ENCODE data around the gene GREB1L. TPM values are rescaled to one million over a fixed set of nuclear protein-coding genes. Genes with fewer than 3 reads are reported as not detected.

GREB1L gene
- total RNA-seq, 1 experiment from 2014 or later, result 0.26 TPM

- TF ChIP-seq, protein P1, sequence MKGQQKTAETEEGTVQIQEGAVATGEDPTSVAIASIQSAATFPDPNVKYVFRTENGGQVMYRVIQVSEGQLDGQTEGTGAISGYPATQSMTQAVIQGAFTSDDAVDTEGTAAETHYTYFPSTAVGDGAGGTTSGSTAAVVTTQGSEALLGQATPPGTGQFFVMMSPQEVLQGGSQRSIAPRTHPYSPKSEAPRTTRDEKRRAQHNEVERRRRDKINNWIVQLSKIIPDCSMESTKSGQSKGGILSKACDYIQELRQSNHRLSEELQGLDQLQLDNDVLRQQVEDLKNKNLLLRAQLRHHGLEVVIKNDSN (CRISPR knock-in tag; IDR thresholded peaks at IDR 0.05), result no peak
These were observed 85.1 kb downstream of the GREB1L start (continued) for GRCh38 chr18:21327101-21327500.

DNA sequence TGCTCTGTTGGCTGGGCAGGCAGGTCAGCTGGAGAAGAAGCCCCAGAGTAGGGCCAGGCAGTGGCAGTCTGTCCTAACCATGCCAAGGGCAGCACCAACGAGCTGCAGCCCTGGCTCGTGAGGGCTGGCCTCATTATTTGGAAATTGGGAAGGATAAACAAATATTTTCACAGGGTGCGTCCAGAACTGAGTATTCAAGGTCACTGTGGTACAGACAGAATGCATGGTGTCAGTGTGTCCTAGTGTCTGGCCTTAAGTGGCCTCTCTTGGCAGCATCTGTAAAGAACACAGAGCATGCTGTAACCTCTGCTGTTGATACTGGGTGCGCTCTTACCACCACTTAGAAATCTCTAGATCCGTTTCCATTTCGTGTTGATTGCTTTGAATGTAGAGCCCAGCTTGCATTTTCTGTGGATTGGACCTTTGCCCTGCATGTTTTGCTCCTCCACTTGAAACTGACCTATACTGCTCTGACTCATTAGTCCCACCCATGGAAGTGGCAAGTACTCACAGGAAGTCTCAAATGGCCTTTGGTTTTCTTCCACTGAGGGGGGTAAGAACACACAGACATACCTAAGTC lies 88.2 kb downstream of the GREB1L start:
- H3K27me3 Mint-ChIP-seq (ENCODE audit: low read depth), result peaks cover 9% of the 10 kb centered on the region

DNA sequence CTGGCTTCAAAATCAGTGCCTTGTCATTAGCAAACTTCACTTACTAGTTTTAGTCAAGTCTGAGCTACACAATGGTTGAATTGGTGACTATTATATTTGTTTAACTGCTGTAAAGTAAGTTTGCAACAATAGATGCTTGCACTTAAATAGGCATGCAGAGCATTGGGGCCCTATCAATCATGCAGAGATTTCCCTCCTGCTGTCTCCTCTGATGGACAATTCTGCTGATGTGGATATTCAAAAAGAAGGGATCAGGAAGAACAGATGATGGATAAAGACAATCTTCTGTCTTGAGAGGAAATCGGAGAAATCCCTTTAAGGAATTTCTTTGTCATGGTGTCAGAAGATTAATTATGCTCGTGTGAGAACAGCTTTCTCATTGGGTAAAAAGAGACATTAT lies 89.0 kb downstream of the GREB1L start:
- H3K4me1 Mint-ChIP-seq, result peaks cover 36% of the 10 kb centered on the region
- no peak overlapping the region for H3K4me3 Mint-ChIP-seq
- POLR2A ChIA-PET, result no interaction called here
- no peaks in the 10 kb centered on the region for H3K9me3 Mint-ChIP-seq
- no peaks in the 10 kb centered on the region for H3K36me3 Mint-ChIP-seq
- CTCF ChIA-PET, result no interaction called here
- no peak for TF ChIP-seq ZNF425 (CRISPR knock-in tag; conservative IDR thresholded peaks at IDR 0.05)
- TF ChIP-seq MYBL2 (CRISPR knock-in tag; IDR thresholded peaks at IDR 0.05), result no peak
- TF ChIP-seq IRF1 (CRISPR knock-in tag; IDR thresholded peaks at IDR 0.05), result no peak
- TF ChIP-seq ZNF263 (CRISPR knock-in tag; IDR thresholded peaks at IDR 0.05; ENCODE audit: low read depth), result no peak
- TF ChIP-seq GRHL2 (CRISPR knock-in tag; IDR thresholded peaks at IDR 0.05; ENCODE audit: insufficient replicate concordance, severe bottlenecking), result no peak
- TF ChIP-seq ESRRA (CRISPR knock-in tag; IDR thresholded peaks at IDR 0.05; ENCODE audit: borderline replicate concordance), result no peak
- TF ChIP-seq, protein P1 (CRISPR knock-in tag; IDR thresholded peaks at IDR 0.05), result no peak
- TF ChIP-seq PRRX2 (CRISPR knock-in tag; IDR thresholded peaks at IDR 0.05), result no peak
- TF ChIP-seq CREB1 (CRISPR knock-in tag; IDR thresholded peaks at IDR 0.05), result no peak
- no peak for TF ChIP-seq NFATC4 (CRISPR knock-in tag; IDR thresholded peaks at IDR 0.05)
- no peak for TF ChIP-seq E2F4 (CRISPR knock-in tag; IDR thresholded peaks at IDR 0.05; ENCODE audit: borderline replicate concordance, low read depth)
- TF ChIP-seq GABPB1 (CRISPR knock-in tag; IDR thresholded peaks at IDR 0.05), result no peak
- no peak for TF ChIP-seq RELA (CRISPR knock-in tag; IDR thresholded peaks at IDR 0.05; ENCODE audit: borderline replicate concordance)
- peaks cover 9% of the 10 kb centered on the region for H3K27me3 Mint-ChIP-seq (ENCODE audit: low read depth)
- H3K27ac Mint-ChIP-seq, result no peak overlapping the region
- ATAC-seq (no peak), DNase-seq (ENCODE audit: low spot score) (no peak)

More for the DNA sequence above, 88.2 kb downstream of the GREB1L start:
- no peak overlapping the region for H3K27ac Mint-ChIP-seq
- no peak overlapping the region for H3K4me3 Mint-ChIP-seq
- POLR2A ChIA-PET, result no interaction called here
- H3K9me3 Mint-ChIP-seq, result no peaks in the 10 kb centered on the region
- TF ChIP-seq CBFB (CRISPR knock-in tag; IDR thresholded peaks at IDR 0.05; ENCODE audit: low read depth) (no peak), NR1H2 (CRISPR knock-in tag; IDR thresholded peaks at IDR 0.05) (no peak), SOX15 (CRISPR knock-in tag; IDR thresholded peaks at IDR 0.05) (no peak), FOXK1 (CRISPR knock-in tag; IDR thresholded peaks at IDR 0.05) (no peak), GRHL2 (CRISPR knock-in tag; IDR thresholded peaks at IDR 0.05; ENCODE audit: insufficient replicate concordance, severe bottlenecking) (no peak), IRF2 (CRISPR knock-in tag; IDR thresholded peaks at IDR 0.05; ENCODE audit: borderline replicate concordance, low read depth) (no peak), E2F4 (CRISPR knock-in tag; IDR thresholded peaks at IDR 0.05; ENCODE audit: borderline replicate concordance, low read depth) (no peak), ZNF232 (CRISPR knock-in tag; IDR thresholded peaks at IDR 0.05) (no peak), ZNF671 (CRISPR knock-in tag; IDR thresholded peaks at IDR 0.05) (no peak), ZNF396 (CRISPR knock-in tag; IDR thresholded peaks at IDR 0.05; ENCODE audit: borderline replicate concordance) (no peak)
- TF ChIP-seq, protein P2, sequence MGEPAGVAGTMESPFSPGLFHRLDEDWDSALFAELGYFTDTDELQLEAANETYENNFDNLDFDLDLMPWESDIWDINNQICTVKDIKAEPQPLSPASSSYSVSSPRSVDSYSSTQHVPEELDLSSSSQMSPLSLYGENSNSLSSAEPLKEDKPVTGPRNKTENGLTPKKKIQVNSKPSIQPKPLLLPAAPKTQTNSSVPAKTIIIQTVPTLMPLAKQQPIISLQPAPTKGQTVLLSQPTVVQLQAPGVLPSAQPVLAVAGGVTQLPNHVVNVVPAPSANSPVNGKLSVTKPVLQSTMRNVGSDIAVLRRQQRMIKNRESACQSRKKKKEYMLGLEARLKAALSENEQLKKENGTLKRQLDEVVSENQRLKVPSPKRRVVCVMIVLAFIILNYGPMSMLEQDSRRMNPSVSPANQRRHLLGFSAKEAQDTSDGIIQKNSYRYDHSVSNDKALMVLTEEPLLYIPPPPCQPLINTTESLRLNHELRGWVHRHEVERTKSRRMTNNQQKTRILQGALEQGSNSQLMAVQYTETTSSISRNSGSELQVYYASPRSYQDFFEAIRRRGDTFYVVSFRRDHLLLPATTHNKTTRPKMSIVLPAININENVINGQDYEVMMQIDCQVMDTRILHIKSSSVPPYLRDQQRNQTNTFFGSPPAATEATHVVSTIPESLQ (CRISPR knock-in tag; IDR thresholded peaks at IDR 0.05), result no peak
- TF ChIP-seq, protein P1 (CRISPR knock-in tag; IDR thresholded peaks at IDR 0.05), result no peak
- CTCF ChIA-PET, result no interaction called here
- no peaks in the 10 kb centered on the region for H3K36me3 Mint-ChIP-seq
- ATAC-seq (peak; percentile 43), DNase-seq (ENCODE audit: low spot score) (no peak)
- H3K4me1 Mint-ChIP-seq, result peaks cover 36% of the 10 kb centered on the region

All from WTC11 (cell line).